Activated CD8-positive, alpha-beta memory T cell treated with anti-CD3 and anti-CD28 coated beads, Interleukin-2, amount 50 U/mL, for 4 hours (primary cell): ENCODE data around the gene OR8I2.
"Not testable (repeated sequence)": the region's sequence is repeated elsewhere in the genome, so short reads cannot be mapped to it uniquely, and the experiment has no call there.

Source experiments
- DNase-seq: peaks from one replicate; pipeline ENCODE4 v3.0.0-alpha.2; 2020

The OR8I2 gene

GRCh38 chr11:56093008-56093407, at the start of gene OR8I2:
Gene OR8I2 (plus strand): TSS chr11:56093308. CDS start chr11:56093308, 0 bp downstream.
- no peak for DNase-seq

GRCh38 chr11:56045538-56045937, 47.6 kb upstream of the OR8I2 start:
- DNase-seq: no peak

GRCh38 chr11:56048480-56048879, 44.6 kb upstream of the OR8I2 start:
- DNase-seq: no peak

GRCh38 chr11:56049487-56049886, 43.6 kb upstream of the OR8I2 start:
- DNase-seq: no peak

GRCh38 chr11:56056366-56056765, 36.7 kb upstream of the OR8I2 start:
- DNase-seq: not testable (repeated sequence)

GRCh38 chr11:56057661-56058237, 35.4 kb upstream of the OR8I2 start:
- DNase-seq: not testable (repeated sequence)

GRCh38 chr11:56058260-56058780, 34.8 kb upstream of the OR8I2 start:
- not testable (repeated sequence) for DNase-seq

- no peak for DNase-seq
These were observed 26.1 kb upstream of the OR8I2 start for GRCh38 chr11:56066980-56067379.

GRCh38 chr11:56089697-56090096, 3.4 kb upstream of the OR8I2 start:
- no peak for DNase-seq

GRCh38 chr11:56103210-56103737, 10.2 kb downstream of the OR8I2 start, which contains the start of gene OR8H2:
Gene OR8H2 (plus strand): TSS chr11:56103687. CDS start chr11:56105043, 1,356 bp downstream.
- DNase-seq: no peak

- no peak for DNase-seq
These were observed 29.0 kb downstream of the OR8I2 start, which contains the start of gene OR8H3 for GRCh38 chr11:56122073-56122472. Gene OR8H3 (plus strand): TSS chr11:56122373. CDS start chr11:56122373, 0 bp downstream.

GRCh38 chr11:56140151-56140661, 47.1 kb downstream of the OR8I2 start, which contains the start of gene OR8J3:
Gene OR8J3 (minus strand): TSS chr11:56140201. CDS start chr11:56137718, 2,483 bp downstream.
- no peak for DNase-seq

GRCh38 chr11:56143681-56144080, 50.6 kb downstream of the OR8I2 start:
- DNase-seq: not testable (repeated sequence)
